Measurements from ENCODE around the gene PLA2G1B.

PLA2G1B gene

GRCh38 chr12:120327593-120327992 is at the start of gene PLA2G1B:
Gene PLA2G1B, minus strand, starts transcription at chr12:120327779. Its CDS starts 26 bp downstream, at chr12:120327753.
- no peak for DNase-seq (ENCODE audit: low spot score)

GRCh38 chr12:120376934-120377572 is 49.5 kb upstream of the PLA2G1B start:
- DNase-seq (ENCODE audit: low spot score), result no peak

- no peak for DNase-seq (ENCODE audit: low spot score)
Measured at GRCh38 chr12:120376416-120376815, 48.8 kb upstream of the PLA2G1B start.

GRCh38 chr12:120376009-120376408 is 48.4 kb upstream of the PLA2G1B start:
- no peak for DNase-seq (ENCODE audit: low spot score)

- DNase-seq (ENCODE audit: low spot score), result no peak
Measured at GRCh38 chr12:120373683-120374082, 46.1 kb upstream of the PLA2G1B start.

- no peak for DNase-seq (ENCODE audit: low spot score)
Measured at GRCh38 chr12:120370343-120371243, 43.0 kb upstream of the PLA2G1B start.

- DNase-seq (ENCODE audit: low spot score), result peak; percentile 29
Measured at GRCh38 chr12:120369603-120370342, 42.2 kb upstream of the PLA2G1B start.

GRCh38 chr12:120368789-120369602 is 41.4 kb upstream of the PLA2G1B start, which contains the start of gene MSI1:
Gene MSI1, minus strand, starts transcription at chr12:120369164. Its CDS starts 73 bp downstream, at chr12:120369091.
- peak; percentile 43 for DNase-seq (ENCODE audit: low spot score)

GRCh38 chr12:120367924-120368788 is 40.6 kb upstream of the PLA2G1B start:
- peak; percentile 70 for DNase-seq (ENCODE audit: low spot score)

GRCh38 chr12:120367233-120367923 is 39.8 kb upstream of the PLA2G1B start:
- peak; percentile 50 for DNase-seq (ENCODE audit: low spot score)

- DNase-seq (ENCODE audit: low spot score), result no peak
Measured at GRCh38 chr12:120366845-120367232, 39.3 kb upstream of the PLA2G1B start.

- no peak for DNase-seq (ENCODE audit: low spot score)
Measured at GRCh38 chr12:120366341-120366705, 38.7 kb upstream of the PLA2G1B start.

GRCh38 chr12:120365675-120366340 is 38.2 kb upstream of the PLA2G1B start:
- no peak for DNase-seq (ENCODE audit: low spot score)

- no peak for DNase-seq (ENCODE audit: low spot score)
Measured at GRCh38 chr12:120364487-120364886, 36.9 kb upstream of the PLA2G1B start.

- no peak for DNase-seq (ENCODE audit: low spot score)
Measured at GRCh38 chr12:120363274-120363855, 35.8 kb upstream of the PLA2G1B start.

GRCh38 chr12:120362516-120363273 is 35.1 kb upstream of the PLA2G1B start:
- no peak for DNase-seq (ENCODE audit: low spot score)

- DNase-seq (ENCODE audit: low spot score), result no peak
Measured at GRCh38 chr12:120361506-120362208, 34.1 kb upstream of the PLA2G1B start.

GRCh38 chr12:120359128-120359527 is 31.5 kb upstream of the PLA2G1B start:
- no peak for DNase-seq (ENCODE audit: low spot score)

Measured in RKO (cell line).